OCI-LY1 (cell line): ENCODE measurements around the gene PXMP4.

Experiments used
- H2AFZ ChIP-seq: fragments of 200-600 bp; sonication (generic), shearing (Covaris generic); 2 replicates; pipeline ENCODE4 v1.6.0; 2014; ENCODE audit warnings: antibody characterized with exemption, mild to moderate bottlenecking, low read length
- H3F3A ChIP-seq: fragments of 200-600 bp; sonication (generic), shearing (Covaris generic); 2 replicates; pipeline ENCODE4 v1.6.0; 2014; ENCODE audit warnings: mild to moderate bottlenecking, antibody characterized with exemption, low read length, moderate library complexity; ENCODE audit not compliant: insufficient read depth
- H3K27ac ChIP-seq: fragments of 200-600 bp; sonication (generic); 2 replicates; pipeline ENCODE4 v1.5.1; 2014; ENCODE audit warnings: low read length, mixed run types, mild to moderate bottlenecking, low read depth; ENCODE audit not compliant: poor library complexity, severe bottlenecking
- H3K27me3 ChIP-seq: fragments of 200-600 bp; sonication (generic); 2 replicates; pipeline ENCODE4 v1.6.0; 2014; ENCODE audit warnings: antibody characterized with exemption, mild to moderate bottlenecking, low read length, moderate library complexity; ENCODE audit not compliant: insufficient read depth
- H3K36me3 ChIP-seq: fragments of 200-600 bp; sonication (generic); 2 replicates; pipeline ENCODE4 v1.6.1; 2014; ENCODE audit warnings: mild to moderate bottlenecking, antibody characterized with exemption, low read length, moderate library complexity, mixed read lengths; ENCODE audit not compliant: insufficient read depth
- H3K4me1 ChIP-seq: fragments of 200-600 bp; sonication (generic); 2 replicates; pipeline ENCODE4 v1.5.1; 2014; ENCODE audit warnings: mild to moderate bottlenecking, low read length, moderate library complexity; ENCODE audit not compliant: insufficient read depth, severe bottlenecking
- H3K4me2 ChIP-seq: fragments of 200-600 bp; sonication (generic), shearing (Covaris generic); 2 replicates; pipeline ENCODE4 v1.6.1; 2014; ENCODE audit warnings: low read length
- H3K4me3 ChIP-seq: fragments of 200-600 bp; sonication (generic); 2 replicates; pipeline ENCODE4 v1.5.1; 2014; ENCODE audit warnings: low read length, low read depth, mild to moderate bottlenecking, mixed read lengths; ENCODE audit not compliant: poor library complexity, severe bottlenecking
- H3K79me2 ChIP-seq: fragments of 200-600 bp; shearing (Covaris generic); 2 replicates; pipeline ENCODE4 v1.6.1; 2016; ENCODE audit warnings: mixed run types, low read length, mixed read lengths; ENCODE audit not compliant: insufficient read depth
- H3K9ac ChIP-seq: fragments of 200-600 bp; sonication (generic), shearing (Covaris generic); 2 replicates; pipeline ENCODE4 v1.6.1; 2014; ENCODE audit warnings: mild to moderate bottlenecking, low read length, mixed read lengths
- H3K9me2 ChIP-seq: fragments of 200-600 bp; sonication (generic), shearing (Covaris generic); 2 replicates; pipeline ENCODE4 v1.6.1; 2014; ENCODE audit warnings: low read depth, mild to moderate bottlenecking, low read length, mixed read lengths
- H3K9me3 ChIP-seq: fragments of 200-600 bp; shearing (Covaris generic); 2 replicates; pipeline ENCODE4 v1.6.1; 2014; ENCODE audit warnings: low read length, mixed read lengths
- H4K20me1 ChIP-seq: fragments of 200-600 bp; sonication (generic), shearing (Covaris generic); 2 replicates; pipeline ENCODE4 v1.6.0; 2016; ENCODE audit warnings: mild to moderate bottlenecking, low read length; ENCODE audit not compliant: insufficient read depth
- EZH2 ChIP-seq: fragments of 200-600 bp; sonication (generic), shearing (Covaris generic); IDR thresholded peaks from 2 replicates; pipeline ENCODE4 v1.8.0; 2017; ENCODE audit warnings: borderline replicate concordance, mixed run types, mild to moderate bottlenecking, antibody characterized with exemption, low read length, moderate library complexity, mixed read lengths
- TF ChIP-seq, protein P1 (sequence below): fragments of 200-600 bp; sonication (generic), shearing (Covaris generic); IDR thresholded peaks from 2 replicates; pipeline ENCODE4 v1.5.1; 2017; ENCODE audit warnings: mild to moderate bottlenecking, antibody characterized with exemption, low read length, moderate library complexity, mixed read lengths

The PXMP4 gene

DNA sequence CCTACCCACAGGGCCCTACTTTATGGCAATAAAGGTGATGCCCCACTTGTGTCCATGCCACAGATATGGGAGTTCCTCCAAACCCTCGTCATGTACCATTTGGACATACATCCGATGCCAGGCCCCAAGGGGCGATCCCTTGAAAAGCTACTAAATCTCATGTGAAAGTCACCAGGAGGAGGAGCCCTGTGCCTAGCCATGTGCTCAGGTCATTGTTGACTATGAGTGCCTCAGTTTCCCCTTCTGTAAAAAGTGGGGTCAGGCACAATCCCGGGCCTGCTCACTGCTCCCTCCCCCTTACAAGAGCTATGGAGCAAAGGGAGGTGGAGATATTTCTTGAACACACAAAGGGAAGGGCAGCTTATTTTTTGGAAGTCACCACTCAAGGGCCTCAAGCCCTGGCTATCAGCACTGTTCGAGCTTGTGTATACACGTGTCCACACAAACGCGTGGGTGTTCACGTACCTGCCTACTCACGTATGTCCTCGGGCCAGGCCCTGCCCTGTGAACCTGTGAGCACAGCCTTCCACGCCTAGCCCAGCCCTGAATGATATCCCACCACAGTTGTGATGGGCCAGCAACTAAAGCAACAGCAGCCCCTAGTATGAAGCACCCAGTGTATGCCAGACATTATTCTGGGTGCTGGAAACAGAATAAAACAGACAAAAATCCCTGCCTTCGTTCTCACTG lies 51.5 kb downstream of the PXMP4 start:
- H2AFZ ChIP-seq: no peak overlapping the region
- TF ChIP-seq EZH2: no peak
- H4K20me1 ChIP-seq: no peaks in the 10 kb centered on the region
- peak overlapping the region; percentile 72 for H3K4me2 ChIP-seq
- H3K79me2 ChIP-seq: peaks cover 7% of the 10 kb centered on the region
- peak overlapping the region; percentile 80 for H3K27ac ChIP-seq
- H3F3A ChIP-seq: no peaks in the 10 kb centered on the region
- peak overlapping the region; percentile 59 for H3K4me3 ChIP-seq
- no peaks in the 10 kb centered on the region for H3K9me2 ChIP-seq
- H3K9ac ChIP-seq: peak overlapping the region; percentile 43; the same call in 1 of the 2 replicates
- peaks cover 94% of the 10 kb centered on the region for H3K4me1 ChIP-seq
- H3K9me3 ChIP-seq: no peaks in the 10 kb centered on the region
- H3K27me3 ChIP-seq: no peaks in the 10 kb centered on the region
- peaks cover 50% of the 10 kb centered on the region for H3K36me3 ChIP-seq

DNA sequence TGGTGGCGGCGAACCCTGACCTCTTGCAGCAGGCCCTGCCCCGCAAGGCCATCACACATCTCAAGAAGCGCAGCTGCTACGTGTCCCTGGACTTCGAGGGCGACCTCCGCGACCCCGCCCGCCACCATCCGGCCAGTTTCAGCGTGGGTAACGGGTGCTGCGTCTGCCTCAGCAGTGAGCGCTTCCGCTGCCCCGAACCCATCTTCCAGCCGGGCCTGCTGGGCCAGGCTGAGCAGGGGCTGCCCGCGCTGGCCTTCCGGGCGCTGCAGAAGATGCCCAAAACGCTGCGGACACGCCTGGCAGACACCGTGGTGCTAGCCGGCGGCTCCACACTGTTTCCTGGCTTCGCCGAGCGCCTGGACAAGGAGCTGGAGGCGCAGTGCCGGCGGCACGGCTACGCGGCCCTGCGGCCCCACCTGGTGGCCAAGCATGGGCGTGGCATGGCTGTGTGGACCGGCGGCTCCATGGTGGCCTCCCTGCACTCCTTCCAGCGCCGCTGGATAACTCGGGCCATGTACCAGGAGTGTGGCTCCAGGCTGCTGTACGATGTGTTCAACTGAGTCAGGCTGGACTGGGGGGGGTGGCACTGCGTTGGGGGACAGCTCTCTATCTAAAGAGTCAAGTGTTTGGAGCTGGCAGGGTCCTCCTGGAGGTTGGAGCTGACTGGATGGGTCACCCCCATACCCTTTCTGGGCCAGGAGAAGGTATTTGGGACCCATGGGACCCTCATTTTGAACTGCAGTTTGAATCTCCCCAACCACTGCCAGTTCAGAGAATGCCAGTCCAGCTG lies 52.2 kb downstream of the PXMP4 start:
- Histone ChIP-seq H3K9ac (peak overlapping the region; percentile 49), H4K20me1 (no peaks in the 10 kb centered on the region), H3K79me2 (no peaks in the 10 kb centered on the region), H3K9me2 (no peaks in the 10 kb centered on the region), H3K27me3 (no peaks in the 10 kb centered on the region), H3K4me3 (peak overlapping the region; percentile 59), H3F3A (no peaks in the 10 kb centered on the region), H3K36me3 (peaks cover 50% of the 10 kb centered on the region), H3K4me2 (peak overlapping the region; percentile 72), H3K4me1 (peaks cover 94% of the 10 kb centered on the region), H3K27ac (peak overlapping the region; percentile 80), H3K9me3 (no peaks in the 10 kb centered on the region), H2AFZ (no peak overlapping the region)
- TF ChIP-seq, protein P1, sequence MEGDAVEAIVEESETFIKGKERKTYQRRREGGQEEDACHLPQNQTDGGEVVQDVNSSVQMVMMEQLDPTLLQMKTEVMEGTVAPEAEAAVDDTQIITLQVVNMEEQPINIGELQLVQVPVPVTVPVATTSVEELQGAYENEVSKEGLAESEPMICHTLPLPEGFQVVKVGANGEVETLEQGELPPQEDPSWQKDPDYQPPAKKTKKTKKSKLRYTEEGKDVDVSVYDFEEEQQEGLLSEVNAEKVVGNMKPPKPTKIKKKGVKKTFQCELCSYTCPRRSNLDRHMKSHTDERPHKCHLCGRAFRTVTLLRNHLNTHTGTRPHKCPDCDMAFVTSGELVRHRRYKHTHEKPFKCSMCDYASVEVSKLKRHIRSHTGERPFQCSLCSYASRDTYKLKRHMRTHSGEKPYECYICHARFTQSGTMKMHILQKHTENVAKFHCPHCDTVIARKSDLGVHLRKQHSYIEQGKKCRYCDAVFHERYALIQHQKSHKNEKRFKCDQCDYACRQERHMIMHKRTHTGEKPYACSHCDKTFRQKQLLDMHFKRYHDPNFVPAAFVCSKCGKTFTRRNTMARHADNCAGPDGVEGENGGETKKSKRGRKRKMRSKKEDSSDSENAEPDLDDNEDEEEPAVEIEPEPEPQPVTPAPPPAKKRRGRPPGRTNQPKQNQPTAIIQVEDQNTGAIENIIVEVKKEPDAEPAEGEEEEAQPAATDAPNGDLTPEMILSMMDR: peak; percentile 63
- no peak for TF ChIP-seq EZH2

DNA sequence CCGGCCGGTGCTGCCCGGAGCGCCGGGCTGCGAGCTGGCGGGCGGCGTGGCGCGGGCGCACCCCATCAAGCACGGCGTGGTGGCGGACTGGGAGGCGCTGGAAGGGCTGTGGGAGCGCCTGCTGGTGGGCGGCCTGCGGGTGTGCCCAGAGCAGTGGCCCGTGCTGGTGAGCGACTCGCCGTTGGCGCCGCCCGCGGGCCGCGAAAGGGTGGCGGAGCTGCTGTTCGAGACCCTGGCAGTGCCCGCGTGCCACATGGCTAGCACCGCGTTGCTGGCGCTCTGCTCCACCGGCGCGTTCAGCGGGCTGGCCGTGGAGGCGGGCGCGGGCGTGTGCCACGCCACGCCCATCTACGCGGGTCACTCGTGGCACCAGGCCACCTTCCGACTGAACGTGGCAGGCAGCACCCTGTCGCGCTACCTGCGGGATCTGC lies 52.9 kb downstream of the PXMP4 start:
- Histone ChIP-seq H3K9ac (peak overlapping the region; percentile 49), H3K4me2 (peak overlapping the region; percentile 72), H3K9me2 (no peaks in the 10 kb centered on the region), H4K20me1 (no peaks in the 10 kb centered on the region), H3K4me1 (peaks cover 94% of the 10 kb centered on the region), H3F3A (no peaks in the 10 kb centered on the region), H3K36me3 (peaks cover 51% of the 10 kb centered on the region), H3K79me2 (no peaks in the 10 kb centered on the region), H3K27ac (peak overlapping the region; percentile 80), H3K4me3 (peak overlapping the region; percentile 59), H3K27me3 (no peaks in the 10 kb centered on the region), H3K9me3 (no peaks in the 10 kb centered on the region), H2AFZ (no peak overlapping the region)
- TF ChIP-seq EZH2: no peak
- TF ChIP-seq, protein P1: no peak
